ENCODE measurements around the gene USP7.
"Not testable (repeated sequence)": the region's sequence is repeated elsewhere in the genome, so short reads cannot be mapped to it uniquely, and the experiment has no call there.

USP7 gene

DNA sequence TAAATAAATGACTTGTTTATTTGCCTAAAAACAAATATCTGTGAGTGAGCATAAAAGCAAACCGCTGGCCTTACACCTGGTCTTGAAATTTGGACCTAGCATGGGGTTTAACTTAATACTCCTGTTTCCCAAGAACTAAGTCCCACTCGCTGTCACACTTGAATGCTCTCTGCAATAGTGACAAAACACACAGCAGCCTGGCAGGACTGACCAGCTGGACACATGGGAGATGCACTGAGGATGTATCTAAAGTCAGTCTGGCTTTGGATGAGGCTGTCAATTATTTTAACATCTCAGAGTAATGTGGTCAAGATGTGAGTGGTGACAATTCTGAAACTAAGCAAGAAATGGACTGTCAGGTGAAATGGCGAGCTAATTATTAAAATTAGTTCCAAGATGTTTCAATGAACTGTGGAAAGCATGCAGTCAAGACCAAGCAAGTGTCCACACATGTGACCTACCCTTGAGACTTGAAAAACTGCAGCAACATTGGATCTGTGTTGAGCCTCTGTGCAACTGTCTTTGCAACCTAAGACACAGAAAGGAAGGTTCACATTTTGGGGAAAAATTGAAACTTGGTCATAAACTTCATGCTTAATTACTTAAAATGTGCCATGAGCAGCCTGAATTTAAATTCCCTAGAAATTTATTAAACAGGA, 64.9 kb downstream of the USP7 start:
- DNase-seq = no peak

DNA sequence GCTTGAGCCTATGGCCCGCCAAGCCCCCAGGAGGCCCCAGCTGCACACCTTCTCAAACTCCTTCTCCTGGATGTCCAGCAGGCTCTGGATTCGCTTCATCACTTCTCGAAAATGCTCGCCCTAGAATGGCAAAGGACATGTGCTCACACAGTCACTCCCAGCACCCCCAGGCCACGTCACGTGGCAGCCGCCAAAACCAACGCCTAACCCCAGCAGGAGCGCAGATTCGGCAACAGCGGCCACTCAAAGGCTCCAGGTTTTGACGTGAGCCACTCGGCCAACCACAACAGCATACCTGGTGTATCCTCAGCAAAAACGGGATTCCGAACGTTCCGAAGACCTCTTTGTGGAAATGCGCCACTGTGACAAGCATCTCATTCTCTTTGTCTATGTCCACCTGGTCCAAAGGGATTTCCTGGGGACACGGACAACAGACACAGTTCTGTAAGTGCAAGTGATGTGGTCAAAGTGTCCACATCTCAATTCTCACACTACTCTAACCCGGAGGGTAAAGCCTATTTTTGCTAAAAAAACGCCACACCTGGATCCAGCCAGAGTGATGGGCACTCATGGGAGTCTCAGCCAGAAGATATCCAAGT, 68.9 kb downstream of the USP7 start:
- no peak for DNase-seq

DNA sequence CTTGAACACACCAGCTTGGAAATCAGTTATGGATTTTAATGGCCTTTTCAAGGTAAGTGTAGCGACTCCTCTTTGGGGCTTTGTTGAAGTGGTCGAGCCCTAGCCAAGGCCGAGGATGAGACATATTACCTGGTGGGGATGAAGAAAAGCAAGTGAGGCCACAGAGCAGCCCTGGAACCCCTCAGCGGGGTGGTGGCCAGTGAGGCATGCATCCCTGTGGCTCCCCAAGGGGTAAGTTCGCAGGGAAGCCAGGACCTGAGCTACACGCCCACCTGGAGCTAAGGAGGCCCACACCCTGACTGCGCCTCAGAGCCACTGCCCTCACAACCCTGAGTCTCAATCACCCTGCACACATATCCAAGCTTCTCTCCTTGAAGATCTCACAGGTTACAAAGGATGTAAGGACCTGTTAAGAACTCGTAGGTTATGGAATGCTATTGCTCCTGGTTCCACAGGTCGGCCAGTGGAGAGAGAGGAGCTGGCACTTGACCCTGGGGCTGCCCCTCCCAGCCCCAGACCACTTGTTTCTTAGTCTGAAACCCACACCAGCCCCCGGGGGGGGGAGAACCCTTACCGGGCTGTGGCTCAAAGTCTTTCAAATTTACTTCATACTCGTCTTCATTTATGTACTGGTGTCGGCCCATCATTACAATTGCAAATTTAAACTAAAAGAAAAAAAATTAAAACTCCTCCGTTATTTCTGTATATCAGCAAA, 69.6 kb downstream of the USP7 start:
- DNase-seq = no peak

DNA sequence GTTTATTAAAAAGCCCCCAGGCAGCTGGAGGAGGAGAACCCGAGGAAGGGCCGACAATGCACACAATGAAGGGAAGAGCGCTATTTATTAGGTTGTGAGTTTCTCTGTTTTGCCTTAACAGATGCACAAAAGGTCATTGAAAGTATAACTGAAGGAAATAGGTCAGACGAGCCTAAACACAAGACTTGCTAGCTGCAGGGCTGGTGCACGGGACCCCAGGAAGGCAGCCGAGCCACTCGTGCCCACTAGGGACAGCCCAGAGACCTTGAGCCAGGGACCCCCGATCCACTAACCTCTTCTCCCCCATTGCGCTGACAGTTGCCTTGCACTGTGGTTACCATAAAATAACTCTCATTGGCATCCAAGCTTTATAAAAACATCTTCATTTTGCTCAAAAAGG, 70.3 kb downstream of the USP7 start:
- no peak for DNase-seq

DNA sequence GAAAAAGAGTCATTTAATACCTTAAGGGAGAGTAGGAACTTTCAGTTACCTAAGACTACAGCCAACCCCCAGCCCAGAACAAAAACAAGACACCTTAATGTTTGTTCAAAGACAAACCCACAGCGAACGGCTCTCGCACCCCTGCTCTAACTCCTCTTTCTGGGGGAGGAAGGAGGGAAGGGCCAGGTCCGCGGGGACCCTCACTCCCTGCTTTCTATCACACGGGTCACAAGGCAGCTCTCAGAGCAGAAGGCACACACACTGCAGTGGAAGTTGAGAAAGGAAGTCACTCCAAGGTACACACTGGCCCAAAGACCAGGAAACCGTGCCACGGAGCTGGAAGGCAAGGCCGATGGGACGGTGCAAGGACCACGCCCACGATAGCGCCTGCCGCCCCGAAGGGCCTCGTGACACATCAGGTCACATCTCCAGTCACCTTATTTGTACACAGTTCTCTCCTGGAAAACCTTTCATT, 71.6 kb downstream of the USP7 start:
- no peak for DNase-seq

DNA sequence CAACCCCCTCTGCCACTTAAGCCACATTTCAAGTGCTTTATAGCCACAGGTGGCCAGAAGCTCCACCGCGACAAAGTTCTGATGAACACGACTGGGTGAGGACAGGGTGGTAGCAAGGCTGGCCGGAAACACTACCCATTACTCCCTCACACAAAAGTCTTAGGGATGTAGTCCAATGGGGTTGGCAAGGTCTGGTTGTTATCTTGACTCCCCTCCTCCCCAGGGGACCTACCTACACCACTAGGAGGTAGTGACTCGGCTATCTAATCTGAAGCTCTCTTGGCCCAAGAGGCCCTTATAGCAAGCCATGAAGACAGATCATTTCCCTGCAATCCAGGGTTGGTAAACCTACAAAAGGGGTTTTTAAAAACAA, 73.2 kb downstream of the USP7 start:
- DNase-seq = no peak

DNA sequence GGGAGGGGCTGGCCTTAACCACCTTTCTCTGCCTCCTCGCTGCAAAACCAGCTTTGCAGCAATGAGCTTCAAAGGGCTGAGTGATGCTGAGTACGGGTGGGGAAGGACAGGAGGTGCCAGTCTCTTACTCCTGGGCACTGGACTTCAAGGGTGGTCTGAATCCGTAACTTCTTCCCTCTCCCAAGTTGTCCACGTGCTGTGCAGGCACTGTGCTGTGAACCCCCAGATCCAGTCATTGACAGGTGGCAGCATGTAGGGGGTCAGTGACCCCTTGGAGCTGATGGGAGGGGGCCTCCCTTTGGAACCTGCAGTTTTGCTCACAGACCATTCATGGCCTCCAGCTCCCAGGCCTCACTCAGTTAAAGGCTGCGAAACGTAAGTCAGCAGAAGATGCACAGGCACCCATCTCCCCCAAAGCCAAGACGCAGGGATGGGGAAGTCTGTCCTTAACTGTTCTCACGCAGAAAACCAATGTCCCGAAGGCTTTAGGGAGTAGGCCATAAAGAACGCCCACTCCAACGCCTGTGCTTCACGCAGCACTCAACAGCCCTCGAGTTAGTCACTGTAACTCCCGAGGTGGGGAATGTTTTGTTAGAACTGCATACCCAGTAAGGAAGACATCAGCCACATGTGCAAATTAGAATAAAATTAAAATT, 73.7 kb downstream of the USP7 start:
- DNase-seq = no peak

DNA sequence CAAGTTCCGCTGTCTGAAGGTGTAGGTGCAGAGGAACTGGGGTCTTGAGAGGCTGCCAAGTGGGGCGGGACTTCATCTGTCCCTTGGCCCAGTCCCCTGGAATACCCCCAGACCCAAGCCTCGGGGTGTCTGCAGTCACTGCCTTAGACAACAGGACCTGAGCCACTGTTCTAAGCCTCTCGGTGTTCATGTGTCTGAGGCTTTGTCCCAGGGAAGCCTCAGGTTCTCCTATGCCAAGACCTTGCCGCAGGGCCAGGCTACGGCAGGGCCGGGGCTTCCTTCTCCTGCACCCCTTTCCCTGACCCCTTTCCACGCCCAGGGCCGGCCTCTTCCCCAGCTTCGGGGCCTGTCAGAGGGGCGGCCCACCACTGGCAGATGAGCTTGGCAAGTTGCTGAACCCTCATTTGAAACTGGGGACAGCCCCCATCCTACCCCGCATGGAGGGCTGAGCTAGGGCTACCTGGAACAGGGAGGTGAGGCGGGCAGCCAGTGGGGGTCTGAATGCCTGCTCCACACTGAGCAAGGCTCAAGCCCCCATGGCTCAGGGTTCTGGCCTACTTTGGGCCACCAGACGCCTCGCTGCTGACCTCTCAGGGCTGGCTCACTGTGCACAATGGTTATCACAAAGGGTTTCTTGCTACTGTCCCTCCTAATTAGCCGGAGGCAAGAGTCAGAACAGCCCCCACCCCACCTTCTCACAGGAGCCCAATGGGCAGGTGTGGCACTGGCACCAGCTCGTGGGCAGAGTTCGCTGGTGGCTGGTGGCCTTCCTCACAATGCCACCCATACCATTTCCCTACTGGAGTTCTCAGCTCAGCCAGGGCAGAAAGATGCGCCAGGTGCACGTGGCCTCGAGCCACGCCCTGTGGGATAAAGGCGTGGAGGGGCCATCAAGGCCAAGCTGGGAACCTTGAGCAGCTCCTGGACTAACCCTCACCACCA, 74.5 kb downstream of the USP7 start:
- DNase-seq = no peak

DNA sequence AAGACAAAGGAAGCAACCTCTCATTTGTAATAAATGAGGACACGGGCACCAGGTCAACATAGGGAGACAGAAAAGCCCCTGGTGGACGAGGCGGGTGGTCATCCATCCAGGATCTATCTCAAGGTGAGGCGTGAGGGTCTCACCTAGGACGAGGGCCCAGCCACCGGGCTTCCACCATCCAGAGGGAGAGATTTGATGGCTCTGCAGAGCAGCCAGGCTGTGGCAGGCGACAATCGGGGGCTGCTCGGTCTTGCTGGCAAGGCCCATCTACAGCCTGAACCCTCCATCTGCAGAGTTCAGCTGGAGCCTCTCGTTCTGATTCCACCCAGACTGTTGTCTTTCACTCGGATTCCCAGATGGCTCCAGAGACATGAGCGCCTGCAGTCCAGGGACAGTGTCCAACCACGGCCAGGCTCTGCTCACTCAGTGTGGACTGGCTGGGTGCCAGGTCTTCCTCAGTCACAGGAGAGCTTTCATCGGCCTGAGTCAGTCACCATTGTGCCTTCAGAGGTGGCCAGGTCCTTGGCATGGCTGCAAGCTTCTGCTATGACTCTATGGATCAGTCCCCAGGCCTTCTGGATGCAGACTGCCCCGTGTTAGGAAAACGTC, 75.7 kb downstream of the USP7 start:
- DNase-seq = no peak

DNA sequence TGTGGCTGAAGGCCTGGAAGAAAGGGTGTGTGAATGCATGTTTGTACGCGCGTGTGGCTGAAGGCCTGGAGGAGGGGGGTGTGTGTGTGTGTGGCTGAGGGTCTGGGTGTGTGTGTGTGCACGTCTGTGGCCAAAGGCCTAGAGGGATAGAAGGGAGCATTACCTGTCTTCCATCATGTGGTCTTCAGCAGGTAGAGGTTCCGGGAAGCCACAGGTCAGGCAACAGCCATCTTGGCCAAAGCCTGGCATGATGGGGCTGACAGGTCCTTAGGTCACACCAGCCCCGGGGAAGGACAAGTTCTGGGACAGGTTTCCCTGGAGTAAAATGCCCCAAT, 76.3 kb downstream of the USP7 start:
- no peak for DNase-seq

DNA sequence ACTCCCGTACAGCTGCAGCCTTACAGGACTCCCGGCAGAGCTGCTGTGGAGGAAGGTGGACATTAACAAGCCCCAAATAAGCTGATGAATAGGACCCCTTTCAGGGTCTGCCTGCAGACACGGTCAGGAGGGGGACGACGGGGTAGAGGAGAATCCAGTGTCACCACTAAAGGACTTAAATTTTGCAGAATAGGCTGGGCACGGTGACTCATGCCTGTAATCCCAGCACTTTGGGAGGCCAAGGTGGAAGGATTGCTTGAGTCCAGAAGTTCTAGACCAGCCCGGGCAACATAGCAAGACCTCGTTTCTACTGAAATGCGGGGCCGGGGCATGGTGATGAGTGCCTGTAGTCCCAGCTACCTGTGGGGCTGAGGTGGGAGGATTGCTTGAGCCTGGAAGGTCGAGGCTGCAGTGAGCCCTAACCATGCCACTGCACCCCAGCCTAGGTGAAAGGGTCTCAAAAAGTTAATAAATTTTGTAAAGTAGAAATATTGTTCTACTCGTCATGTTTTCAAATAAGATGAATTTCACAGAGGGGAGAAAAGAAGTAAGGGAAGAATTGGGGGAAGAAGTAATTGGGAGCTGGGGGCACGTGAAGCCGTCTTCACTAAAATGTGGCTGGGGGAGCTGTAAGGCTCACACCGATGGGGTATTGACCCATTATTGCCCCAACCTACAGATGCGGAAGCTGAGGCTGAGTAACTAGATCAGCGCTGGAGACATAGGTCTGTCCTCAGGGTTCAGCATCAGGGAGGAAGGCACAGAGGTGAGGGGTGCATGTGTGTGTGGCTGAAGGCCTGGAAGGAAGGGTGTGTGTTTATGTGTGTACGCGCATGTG, 76.9 kb downstream of the USP7 start:
- DNase-seq = no peak

DNA sequence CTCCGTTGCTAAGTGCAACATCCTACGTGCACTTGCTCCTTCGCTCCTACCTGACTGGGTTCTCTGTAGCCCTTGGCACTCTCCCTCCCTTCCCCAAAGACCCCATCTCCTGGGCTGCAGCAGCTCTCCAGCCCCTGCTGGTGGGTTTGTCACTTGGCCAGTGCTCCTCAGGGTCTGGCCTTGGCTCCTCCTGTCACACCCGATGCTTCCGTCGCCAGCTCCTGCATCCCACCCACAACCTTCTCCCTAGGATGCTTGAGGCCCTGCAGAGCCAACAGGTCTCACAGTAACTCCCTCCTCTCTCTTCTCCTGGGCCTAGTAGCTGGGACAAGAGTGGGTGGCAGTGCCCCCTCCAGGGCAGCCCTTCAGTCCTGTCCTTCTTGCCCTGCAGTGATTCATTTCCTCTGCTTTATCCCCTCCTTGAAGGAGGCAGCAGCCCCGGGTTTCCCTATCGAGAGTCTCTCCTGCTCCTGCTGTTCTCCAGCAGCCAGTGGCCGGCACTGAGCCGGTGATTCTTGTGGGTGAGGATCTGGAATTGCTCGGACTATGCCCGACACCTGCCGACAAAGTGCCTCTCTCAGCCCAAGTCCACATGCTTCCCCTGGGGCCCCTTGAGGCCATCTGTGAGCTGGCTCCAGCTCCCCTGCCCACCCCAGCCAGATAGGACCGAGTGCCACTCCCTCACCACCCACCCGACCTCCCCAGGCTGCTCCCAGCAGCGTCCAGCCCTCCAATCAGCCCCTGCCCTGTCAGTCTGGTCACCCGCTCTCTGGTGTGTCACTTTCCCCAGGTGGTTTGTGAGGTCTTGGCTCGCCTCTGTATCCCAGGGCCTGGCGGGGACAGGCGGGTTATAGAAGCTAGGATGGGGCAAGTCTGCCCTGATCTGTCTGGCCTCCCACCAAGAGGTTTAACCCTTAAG, 77.8 kb downstream of the USP7 start:
- DNase-seq = no peak

DNA sequence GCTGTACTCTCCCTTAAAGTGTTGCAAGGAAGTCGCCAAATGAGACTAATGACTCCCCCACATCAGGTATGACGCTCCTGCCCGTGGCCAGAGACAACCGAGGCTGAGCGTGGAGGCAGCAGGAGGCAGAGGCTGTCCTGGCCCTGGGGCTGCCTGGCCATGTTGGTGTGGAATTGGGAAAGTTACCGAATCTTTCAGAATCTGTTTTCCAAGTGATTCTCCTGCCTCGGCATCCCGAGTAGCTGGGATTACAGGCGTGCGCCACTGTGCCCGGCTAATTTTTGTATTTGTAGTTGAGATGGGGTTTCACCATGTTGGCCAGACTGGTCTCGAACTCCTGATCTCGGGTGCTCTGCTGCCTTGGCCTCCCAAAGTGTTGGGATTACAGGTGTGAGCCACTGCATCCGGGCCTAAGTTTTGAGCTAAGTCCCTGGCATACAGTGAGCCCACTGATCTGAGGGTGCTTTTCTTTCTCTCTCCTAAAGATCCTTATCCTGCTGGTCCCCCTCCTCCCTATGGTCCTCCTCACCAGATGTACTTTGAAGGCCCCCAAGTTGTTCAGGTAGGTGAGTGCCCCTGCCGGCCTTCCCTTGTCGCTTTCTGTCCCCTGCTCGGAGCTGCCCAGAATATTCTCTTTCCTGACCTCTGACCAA, 80.9 kb downstream of the USP7 start:
- no peak for DNase-seq

DNA sequence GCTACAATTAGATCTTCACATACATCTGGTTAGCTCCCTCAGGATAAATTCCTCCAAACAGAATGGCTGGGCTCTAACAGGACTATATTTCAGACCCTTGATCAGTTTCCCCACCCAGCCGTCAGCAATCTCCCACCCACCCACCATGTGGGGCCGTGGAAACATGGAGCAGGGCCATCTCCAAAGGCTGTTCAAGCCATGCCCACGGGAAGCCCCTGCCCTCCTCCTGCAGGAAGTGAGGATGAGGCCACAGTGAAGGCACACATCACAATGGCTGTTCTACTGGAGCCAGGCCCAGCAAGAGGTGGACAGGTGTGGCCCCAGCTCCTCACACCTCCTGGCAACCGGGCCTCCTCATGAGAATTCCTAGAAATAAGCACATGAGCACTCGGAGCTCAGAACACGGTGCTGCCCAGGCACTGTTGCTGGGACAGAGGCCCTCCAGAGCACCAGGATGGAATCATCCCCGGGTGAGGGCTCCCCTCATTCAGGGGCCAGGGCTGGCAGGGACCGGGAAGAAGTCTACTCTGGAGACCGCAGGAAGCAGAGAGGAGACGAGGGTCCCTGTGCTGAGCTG, 81.6 kb downstream of the USP7 start, which contains the start of gene LITAFD:
Gene LITAFD (plus strand): TSS at position 311 of the 577 bp plus-strand sequence. CDS start 2,005 bp downstream, outside the sequence.
- no peak for DNase-seq

DNA sequence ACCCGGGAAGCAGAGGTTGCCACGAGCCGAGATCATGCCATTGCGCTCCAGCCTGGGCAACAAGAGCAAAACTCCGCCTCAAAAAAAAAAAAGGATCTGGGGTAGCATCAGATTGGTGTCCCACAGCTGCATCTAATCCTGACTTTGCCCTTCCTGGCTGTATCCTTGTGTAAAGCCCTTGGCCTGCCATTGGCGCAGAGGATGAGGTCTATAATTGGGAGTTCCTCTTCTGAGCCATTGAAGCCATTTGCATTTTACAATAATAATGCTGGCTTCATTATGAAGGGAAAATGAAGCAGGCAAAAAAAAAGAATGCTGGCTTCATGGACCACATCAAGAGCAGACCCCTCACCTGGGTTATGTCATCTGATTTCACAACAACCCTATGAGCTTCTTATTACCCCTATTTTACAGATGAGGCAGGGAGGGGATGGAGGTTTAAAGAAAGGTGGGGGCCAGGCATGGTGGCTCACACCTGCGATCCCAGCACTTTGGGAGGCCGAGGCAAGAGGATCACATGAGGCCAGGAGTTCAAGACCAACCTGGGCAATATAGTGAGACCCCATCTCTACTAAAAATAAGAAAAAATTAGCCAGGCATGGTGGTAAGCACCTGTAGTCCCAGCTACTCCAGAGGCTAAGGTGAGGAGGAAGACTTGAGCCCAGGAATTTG, 82.7 kb downstream of the USP7 start:
- DNase-seq = no peak

DNA sequence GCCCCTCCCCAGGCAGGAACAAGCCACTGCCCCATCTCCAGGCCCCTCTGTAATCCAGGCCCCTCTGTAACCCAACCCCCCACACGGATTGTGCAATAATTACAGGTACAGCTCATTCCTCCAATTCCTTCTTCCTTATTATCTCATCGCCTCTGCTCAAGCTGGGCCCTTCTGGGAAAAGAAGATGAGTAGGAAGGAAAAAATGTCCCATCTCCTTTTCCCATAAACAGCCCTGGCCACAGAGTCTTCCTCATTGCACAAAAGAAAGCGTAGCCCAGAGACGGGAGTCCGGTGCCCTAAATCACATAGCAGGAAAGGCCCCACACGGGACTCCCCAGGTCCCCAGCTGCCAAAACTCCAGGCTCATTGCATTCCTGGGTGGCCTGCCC, 85.2 kb downstream of the USP7 start:
- DNase-seq = no peak

DNA sequence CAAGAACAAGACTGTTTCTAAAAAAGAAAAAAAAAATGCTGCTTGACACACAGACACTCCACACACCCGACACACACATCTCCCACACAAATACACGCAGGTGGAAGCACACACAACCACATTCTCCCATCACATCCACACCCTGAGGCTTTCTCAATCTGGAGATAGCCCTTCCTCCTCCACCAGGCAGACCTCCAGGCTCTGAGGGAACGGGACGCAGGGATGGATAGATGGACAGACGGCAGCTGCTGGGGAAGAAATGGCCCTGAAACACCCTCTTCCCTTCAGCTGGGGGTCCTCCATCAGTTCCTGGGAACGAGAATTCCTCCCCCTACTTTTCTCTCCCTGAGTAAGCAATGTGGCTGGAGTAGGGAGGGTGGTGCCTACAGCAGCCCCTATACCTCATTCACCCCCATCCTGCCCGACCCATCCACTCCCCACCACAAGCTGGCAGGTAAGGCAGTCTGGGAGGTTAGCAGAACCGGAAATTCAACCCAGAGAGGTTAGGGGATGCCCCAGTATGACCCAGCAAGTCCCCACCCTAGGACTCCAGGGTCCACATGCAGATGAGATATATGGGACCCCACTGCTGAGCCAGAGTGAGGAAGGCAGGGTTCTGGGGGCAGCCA, 85.7 kb downstream of the USP7 start:
- no peak for DNase-seq

DNA sequence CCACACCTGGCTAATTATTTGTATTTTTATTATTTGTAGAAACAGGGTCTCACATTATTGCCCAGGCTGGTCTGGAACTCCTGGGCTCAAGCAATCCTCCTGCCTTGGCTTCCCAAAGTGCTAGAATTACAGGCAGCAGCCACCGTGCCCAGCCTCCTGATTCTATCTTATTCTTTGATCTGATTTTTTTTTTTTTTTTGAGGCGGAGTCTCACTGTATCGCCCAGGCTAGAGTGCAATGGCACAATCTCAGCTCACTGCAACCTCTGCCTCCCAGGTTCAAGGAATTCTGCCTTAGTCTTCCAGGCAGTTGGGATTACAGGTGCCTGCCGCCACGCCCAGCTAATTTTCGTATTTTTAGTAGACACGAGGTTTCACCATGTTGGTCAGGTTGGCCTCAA, 88.4 kb downstream of the USP7 start:
- not testable (repeated sequence) for DNase-seq
